Activated T-cell treated with anti-CD3 and anti-CD28 coated beads, Interleukin-2, amount 50 U/mL, for 72 hours (primary cell): ENCODE data around the gene SEMA4B. TPM values are rescaled to one million over a fixed set of nuclear protein-coding genes. Genes with fewer than 3 reads are reported as not detected.

ENCODE experiments used
- ATAC-seq, 2 donors: fragments of 150-1000 bp; cut with Tn5 transposase; replicated peaks in 1 of 2; 2 replicates each; pipeline ENCODE4 v1.10.0; 2021; ENCODE audit warnings: moderate library complexity in 2 of 2, mild to moderate bottlenecking in 1 of 2
- DNase-seq, 2 donors: peaks; one replicate each; pipeline ENCODE4 v3.0.0; 2021 to 2022; ENCODE audit warnings: mixed read lengths in 1 of 2
- H3K27ac Mint-ChIP-seq: one replicate; pipeline ENCODE4 v1.8.0; 2022; ENCODE audit warnings: mild to moderate bottlenecking, moderate library complexity, mixed read lengths
- H3K27me3 Mint-ChIP-seq: one replicate; pipeline ENCODE4 v1.8.0; 2022; ENCODE audit warnings: low read depth, mixed read lengths
- H3K36me3 Mint-ChIP-seq, 2 donors: one replicate each; pipeline ENCODE4 v1.8.0; 2022; ENCODE audit warnings: mixed read lengths in 2 of 2, mild to moderate bottlenecking in 1 of 2; ENCODE audit not compliant: insufficient read depth in 2 of 2
- H3K4me1 Mint-ChIP-seq: one replicate; pipeline ENCODE4 v1.8.0; 2022; ENCODE audit warnings: low read depth, mixed read lengths
- H3K4me3 Mint-ChIP-seq, 2 donors: one replicate each; pipeline ENCODE4 v1.8.0; 2022; ENCODE audit warnings: mild to moderate bottlenecking in 2 of 2, mixed read lengths in 2 of 2, moderate library complexity in 2 of 2
- H3K9me3 Mint-ChIP-seq, 2 donors: one replicate each; pipeline ENCODE4 v1.8.0; 2022; ENCODE audit warnings: mixed read lengths in 2 of 2
- total RNA-seq, 2 donors: library from RNA; stranded (reverse); gene quantifications; one replicate each; pipeline ENCODE4 v1.2.3, GENCODE V29; 2022

The SEMA4B gene
- total RNA-seq, 2 donors from 2014 or later: 14.2 to 15.5 TPM

- no peaks in the 10 kb centered on the region for H3K9me3 Mint-ChIP-seq
- H3K4me3 Mint-ChIP-seq: peak overlapping the region; percentile 89 to 97
- peak overlapping the region; percentile 97 for H3K27ac Mint-ChIP-seq
- peaks cover 50% of the 10 kb centered on the region for H3K4me1 Mint-ChIP-seq
- DNase-seq (no peak), ATAC-seq (no peak)
- peaks cover 10% of the 10 kb centered on the region in 2 donors for H3K36me3 Mint-ChIP-seq
- H3K27me3 Mint-ChIP-seq: no peaks in the 10 kb centered on the region
Measured at GRCh38 chr15:90230610-90231009, 29.5 kb downstream of the SEMA4B start.

GRCh38 chr15:90231028-90232017 is 30.2 kb downstream of the SEMA4B start:
- DNase-seq (peak; percentile 69 to 70), ATAC-seq (peak; percentile 39 to 58)
- Mint-ChIP-seq H3K36me3 (peaks cover 8 to 12% of the 10 kb centered on the region in 2 donors), H3K9me3 (no peaks in the 10 kb centered on the region), H3K4me1 (peaks cover 50% of the 10 kb centered on the region), H3K4me3 (peak overlapping the region; percentile 89 to 97), H3K27me3 (no peaks in the 10 kb centered on the region), H3K27ac (peak overlapping the region; percentile 97)

GRCh38 chr15:90232196-90232595 is 31.1 kb downstream of the SEMA4B start:
- Mint-ChIP-seq H3K4me3 (peak overlapping the region; percentile 89 to 97), H3K36me3 (peaks cover 8 to 12% of the 10 kb centered on the region in 2 donors), H3K27ac (peak overlapping the region; percentile 97), H3K27me3 (no peaks in the 10 kb centered on the region), H3K9me3 (no peaks in the 10 kb centered on the region), H3K4me1 (peaks cover 50% of the 10 kb centered on the region)
- ATAC-seq: no peak
- peak in 1 of 2 donors; percentile 18 for DNase-seq

GRCh38 chr15:90232941-90233386 is 31.8 kb downstream of the SEMA4B start:
- Mint-ChIP-seq H3K4me1 (peaks cover 55% of the 10 kb centered on the region), H3K9me3 (no peaks in the 10 kb centered on the region), H3K27ac (peak overlapping the region; percentile 97), H3K4me3 (peak overlapping the region; percentile 89 to 97), H3K27me3 (no peaks in the 10 kb centered on the region), H3K36me3 (peaks cover 10 to 12% of the 10 kb centered on the region in 2 donors)
- DNase-seq (no peak), ATAC-seq (no peak)

GRCh38 chr15:90233387-90234095 is 32.4 kb downstream of the SEMA4B start, which contains the start of gene CIB1:
Gene CIB1 (minus strand): TSS chr15:90233941. CDS start chr15:90233885, 56 bp downstream.
- peak; percentile 99 for DNase-seq
- Mint-ChIP-seq H3K27ac (peak within 1 kb of the TSS; percentile 97), H3K4me1 (peaks cover 55% of the 10 kb centered on the region), H3K36me3 (peaks cover 10 to 12% of the 10 kb centered on the region in 2 donors), H3K9me3 (no peaks in the 10 kb centered on the region), H3K27me3 (no peaks in the 10 kb centered on the region), H3K4me3 (peak within 1 kb of the TSS; percentile 90 to 97)
- ATAC-seq: peak; percentile 87 to 90

GRCh38 chr15:90234096-90234988 is 33.2 kb downstream of the SEMA4B start, which contains the start of gene GDPGP1:
Gene GDPGP1 (plus strand): TSS chr15:90234209. CDS start chr15:90240909, 6,700 bp downstream.
- Mint-ChIP-seq H3K4me3 (peak within 1 kb of the TSS; percentile 90 to 97), H3K36me3 (peaks cover 10% of the 10 kb centered on the region in 2 donors), H3K27me3 (no peaks in the 10 kb centered on the region), H3K4me1 (peaks cover 55% of the 10 kb centered on the region), H3K9me3 (no peaks in the 10 kb centered on the region), H3K27ac (peak within 1 kb of the TSS; percentile 97)
- DNase-seq (no peak), ATAC-seq (peak; percentile 76 to 78)

- Mint-ChIP-seq H3K9me3 (no peaks in the 10 kb centered on the region), H3K4me3 (no peak overlapping the region), H3K4me1 (peaks cover 20% of the 10 kb centered on the region), H3K36me3 (peaks cover 2% of the 10 kb centered on the region in 2 donors), H3K27me3 (no peaks in the 10 kb centered on the region), H3K27ac (no peak overlapping the region)
- no peak for DNase-seq
- no peak for ATAC-seq
Measured at GRCh38 chr15:90239371-90239770, 38.2 kb downstream of the SEMA4B start.

- Mint-ChIP-seq H3K9me3 (no peaks in the 10 kb centered on the region), H3K27me3 (no peaks in the 10 kb centered on the region), H3K4me3 (no peak overlapping the region), H3K27ac (no peak overlapping the region), H3K36me3 (peaks cover 2% of the 10 kb centered on the region in 2 donors), H3K4me1 (peaks cover 11% of the 10 kb centered on the region)
- no peak for ATAC-seq
- DNase-seq: no peak
Measured at GRCh38 chr15:90240856-90241255, 39.7 kb downstream of the SEMA4B start.

GRCh38 chr15:90241343-90242192 is 40.4 kb downstream of the SEMA4B start:
- H3K36me3 Mint-ChIP-seq: peaks cover 0 to 2% of the 10 kb centered on the region in 2 donors
- H3K27me3 Mint-ChIP-seq: no peaks in the 10 kb centered on the region
- H3K27ac Mint-ChIP-seq: no peak overlapping the region
- peaks cover 11% of the 10 kb centered on the region for H3K4me1 Mint-ChIP-seq
- no peak overlapping the region for H3K4me3 Mint-ChIP-seq
- DNase-seq (no peak), ATAC-seq (no peak)
- no peaks in the 10 kb centered on the region for H3K9me3 Mint-ChIP-seq

GRCh38 chr15:90243943-90244639 is 43.0 kb downstream of the SEMA4B start:
- no peak for ATAC-seq
- Mint-ChIP-seq H3K27ac (no peak overlapping the region), H3K27me3 (no peaks in the 10 kb centered on the region), H3K4me1 (peaks cover 13% of the 10 kb centered on the region), H3K9me3 (no peaks in the 10 kb centered on the region), H3K4me3 (no peak overlapping the region), H3K36me3 (no peaks in the 10 kb centered on the region)
- no peak for DNase-seq

GRCh38 chr15:90248789-90249202 is 47.7 kb downstream of the SEMA4B start:
- DNase-seq (no peak), ATAC-seq (no peak)
- H3K4me1 Mint-ChIP-seq: peaks cover 14% of the 10 kb centered on the region
- no peaks in the 10 kb centered on the region for H3K9me3 Mint-ChIP-seq
- H3K27me3 Mint-ChIP-seq: no peaks in the 10 kb centered on the region
- no peaks in the 10 kb centered on the region for H3K36me3 Mint-ChIP-seq
- no peak overlapping the region for H3K27ac Mint-ChIP-seq
- peak overlapping the region; percentile 81 to 82 for H3K4me3 Mint-ChIP-seq
